Omental fat pad (tissue), 4 donors: ENCODE measurements around the gene KIF4A. TPM values are rescaled to one million over a fixed set of nuclear protein-coding genes. Genes with fewer than 3 reads are reported as not detected.

ENCODE experiments used
- ATAC-seq: fragments of 150-250 bp; one replicate; pipeline ENCODE4 v1.9.1; 2016; ENCODE audit warnings: mild to moderate bottlenecking, moderate library complexity; ENCODE audit not compliant: low FRiP score
- DNase-seq: peaks from one replicate; pipeline ENCODE4 v3.0.0-alpha.2; 2019; ENCODE audit warnings: low spot score
- total RNA-seq, 4 donors: library from RNA; depleted of rRNA; stranded (reverse); fragments of >200 nt; gene quantifications; one replicate each; pipeline ENCODE4 v1.1.0, GENCODE V29; 2016
- TF ChIP-seq, protein P1 (sequence below), 3 donors: fragments of 450-650 bp; IDR thresholded peaks; one replicate each; pipeline ENCODE4 v1.5.1; 2016 to 2017; ENCODE audit warnings: antibody characterized with exemption in 3 of 3, mild to moderate bottlenecking in 3 of 3, moderate library complexity in 2 of 3

KIF4A gene
- total RNA-seq, 4 donors from 2014 or later = 0.09 to 1.2 (median 0.32) TPM; not detected in 1

- DNase-seq = no peak
- TF ChIP-seq, protein P1, sequence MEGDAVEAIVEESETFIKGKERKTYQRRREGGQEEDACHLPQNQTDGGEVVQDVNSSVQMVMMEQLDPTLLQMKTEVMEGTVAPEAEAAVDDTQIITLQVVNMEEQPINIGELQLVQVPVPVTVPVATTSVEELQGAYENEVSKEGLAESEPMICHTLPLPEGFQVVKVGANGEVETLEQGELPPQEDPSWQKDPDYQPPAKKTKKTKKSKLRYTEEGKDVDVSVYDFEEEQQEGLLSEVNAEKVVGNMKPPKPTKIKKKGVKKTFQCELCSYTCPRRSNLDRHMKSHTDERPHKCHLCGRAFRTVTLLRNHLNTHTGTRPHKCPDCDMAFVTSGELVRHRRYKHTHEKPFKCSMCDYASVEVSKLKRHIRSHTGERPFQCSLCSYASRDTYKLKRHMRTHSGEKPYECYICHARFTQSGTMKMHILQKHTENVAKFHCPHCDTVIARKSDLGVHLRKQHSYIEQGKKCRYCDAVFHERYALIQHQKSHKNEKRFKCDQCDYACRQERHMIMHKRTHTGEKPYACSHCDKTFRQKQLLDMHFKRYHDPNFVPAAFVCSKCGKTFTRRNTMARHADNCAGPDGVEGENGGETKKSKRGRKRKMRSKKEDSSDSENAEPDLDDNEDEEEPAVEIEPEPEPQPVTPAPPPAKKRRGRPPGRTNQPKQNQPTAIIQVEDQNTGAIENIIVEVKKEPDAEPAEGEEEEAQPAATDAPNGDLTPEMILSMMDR (IDR thresholded peaks at IDR 0.05) = no peak
- no peak for ATAC-seq
Observed at GRCh38 chrX:70442224-70442623, 152.3 kb downstream of the KIF4A start.

- DNase-seq = no peak
- TF ChIP-seq, protein P1 (IDR thresholded peaks at IDR 0.05) = no peak
- no peak for ATAC-seq
Observed at GRCh38 chrX:70444326-70444945, 154.5 kb downstream of the KIF4A start, which contains the start of gene DLG3. DLG3 (plus strand) TSS chrX:70444835; CDS start chrX:70445202, 367 bp downstream.

GRCh38 chrX:70444946-70445656 is 155.2 kb downstream of the KIF4A start:
- no peak for DNase-seq
- no peak for ATAC-seq
- TF ChIP-seq, protein P1 (IDR thresholded peaks at IDR 0.05) = no peak

GRCh38 chrX:70445951-70446350 is 156.0 kb downstream of the KIF4A start:
- TF ChIP-seq, protein P1 (IDR thresholded peaks at IDR 0.05) = no peak
- DNase-seq (no peak), ATAC-seq (no peak)

DNA sequence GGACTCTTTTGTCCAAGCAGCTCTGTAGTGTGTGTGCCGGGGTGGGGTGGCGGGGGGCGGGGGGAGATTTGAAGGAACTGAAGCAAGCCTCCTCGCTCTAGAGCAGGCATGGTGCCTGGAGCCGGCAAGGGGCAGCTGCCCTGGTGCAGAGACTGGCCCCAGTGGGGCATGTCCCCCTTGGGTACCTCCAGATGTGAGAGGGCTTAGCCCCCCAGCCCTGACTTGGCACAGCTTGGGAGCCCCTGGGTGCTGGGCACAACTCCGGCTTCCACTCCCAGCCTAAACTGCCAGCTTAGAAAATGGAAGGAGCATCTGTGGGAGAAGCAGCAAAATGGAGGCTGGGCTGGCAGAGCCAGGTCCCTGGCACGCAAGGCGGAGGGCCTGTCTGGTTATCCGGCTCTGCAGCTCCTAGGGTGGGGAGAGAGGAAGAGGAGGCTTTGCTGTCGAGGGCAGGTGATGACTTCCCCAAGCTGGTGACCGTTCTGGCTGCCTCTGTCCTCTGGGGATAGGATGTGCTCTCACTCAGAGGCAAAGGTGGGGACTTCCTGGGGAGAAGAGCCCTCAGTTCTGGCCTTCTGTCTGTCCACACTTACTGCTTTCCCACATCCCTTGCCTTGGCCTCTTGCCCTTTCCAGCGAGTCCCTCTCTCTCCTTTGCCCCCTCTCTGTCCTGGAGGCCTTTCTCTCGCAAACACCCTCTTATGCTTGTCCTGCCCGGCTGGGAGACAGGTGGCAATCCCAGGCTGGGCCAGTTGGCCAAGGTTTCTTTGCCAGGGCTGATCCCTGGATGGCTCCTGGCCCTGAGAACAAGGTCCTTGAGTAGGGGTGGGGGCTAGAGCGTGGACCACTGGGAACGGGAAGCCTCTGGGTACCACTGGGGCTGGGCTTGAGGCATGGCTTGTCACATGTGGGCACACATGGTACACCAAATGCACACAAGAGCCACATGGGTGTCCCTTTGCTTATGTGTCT is 156.8 kb downstream of the KIF4A start:
- TF ChIP-seq, protein P1 (IDR thresholded peaks at IDR 0.05) = no peak
- ATAC-seq (no peak), DNase-seq (no peak)

GRCh38 chrX:70449457-70449966 is 159.6 kb downstream of the KIF4A start:
- TF ChIP-seq, protein P1 (IDR thresholded peaks at IDR 0.05) = no peak
- DNase-seq = no peak
- ATAC-seq = no peak
